Tibial nerve (tissue), 4 donors: ENCODE measurements around the gene CDC42SE1. TPM values are rescaled to one million over a fixed set of nuclear protein-coding genes. Genes with fewer than 3 reads are reported as not detected.
"Not testable (repeated sequence)": the region's sequence is repeated elsewhere in the genome, so short reads cannot be mapped to it uniquely, and the experiment has no call there.

ENCODE experiments used
- DNase-seq, 2 donors: peaks; one replicate each; pipeline ENCODE4 v3.0.0-alpha.2; 2019; ENCODE audit warnings: low spot score in 2 of 2
- H3K27ac ChIP-seq, 4 donors: fragments of 200-600 bp; sonication (generic) in 3 of 4; one replicate each; pipeline ENCODE4 v1.5.1; 2017 to 2019; ENCODE audit warnings: mild to moderate bottlenecking in 1 of 4
- H3K27me3 ChIP-seq, 2 donors: fragments of 200-600 bp; sonication (generic) in 1 of 2; one replicate each; pipeline versions ENCODE4 v1.5.1 to v1.6.0; 2017 to 2019
- H3K36me3 ChIP-seq, 3 donors: fragments of 200-600 bp; sonication (generic); one replicate each; pipeline ENCODE4 v1.5.1; 2018 to 2019
- H3K4me1 ChIP-seq, 4 donors: fragments of 200-600 bp; sonication (generic) in 3 of 4; one replicate each; pipeline ENCODE4 v1.5.1; 2017 to 2019
- H3K4me3 ChIP-seq, 4 donors: fragments of 200-600 bp; sonication (generic) in 3 of 4; one replicate each; pipeline ENCODE4 v1.5.1; 2017 to 2019; ENCODE audit warnings: mild to moderate bottlenecking in 1 of 4, moderate library complexity in 1 of 4
- H3K9me3 ChIP-seq, 4 donors: fragments of 200-600 bp; sonication (generic) in 3 of 4; one replicate each; pipeline ENCODE4 v1.5.1; 2017 to 2019
- EP300 ChIP-seq, 2 donors: sonication (generic); formaldehyde crosslinking; IDR thresholded peaks; one replicate each; pipeline ENCODE4 v1.6.1; 2017; ENCODE audit warnings: antibody characterized with exemption in 2 of 2, mild to moderate bottlenecking in 1 of 2
- POLR2A ChIP-seq, 2 donors: fragments of 450-650 bp; IDR thresholded peaks; one replicate each; pipeline ENCODE4 v1.6.1; 2017; ENCODE audit warnings: antibody characterized with exemption in 2 of 2, mild to moderate bottlenecking in 2 of 2, moderate library complexity in 2 of 2
- WGBS, 2 donors: methylation state at CpG; one replicate each; pipeline ENCODE4 v1.1.5; 2018; 5-methylcytosine and 5-hydroxymethylcytosine counted together
- total RNA-seq, 4 donors: library from RNA; depleted of rRNA; stranded (reverse); fragments of >200 nt; gene quantifications; one replicate each; pipeline ENCODE4 v1.1.0, GENCODE V29; 2016
- TF ChIP-seq, protein P1 (sequence below), 5 experiments: fragments of 200-600 bp in 3 of 5; fragments of 450-650 bp in 2 of 5; sonication (generic) in 3 of 5; IDR thresholded peaks; one replicate each; pipeline ENCODE4 v1.5.1; 2016 to 2019; ENCODE audit warnings: antibody characterized with exemption in 5 of 5, mild to moderate bottlenecking in 3 of 5, moderate library complexity in 2 of 5

Gene CDC42SE1
- total RNA-seq = 10 to 100 TPM; 72.4 to 87.4 (median 80.8) TPM

DNA sequence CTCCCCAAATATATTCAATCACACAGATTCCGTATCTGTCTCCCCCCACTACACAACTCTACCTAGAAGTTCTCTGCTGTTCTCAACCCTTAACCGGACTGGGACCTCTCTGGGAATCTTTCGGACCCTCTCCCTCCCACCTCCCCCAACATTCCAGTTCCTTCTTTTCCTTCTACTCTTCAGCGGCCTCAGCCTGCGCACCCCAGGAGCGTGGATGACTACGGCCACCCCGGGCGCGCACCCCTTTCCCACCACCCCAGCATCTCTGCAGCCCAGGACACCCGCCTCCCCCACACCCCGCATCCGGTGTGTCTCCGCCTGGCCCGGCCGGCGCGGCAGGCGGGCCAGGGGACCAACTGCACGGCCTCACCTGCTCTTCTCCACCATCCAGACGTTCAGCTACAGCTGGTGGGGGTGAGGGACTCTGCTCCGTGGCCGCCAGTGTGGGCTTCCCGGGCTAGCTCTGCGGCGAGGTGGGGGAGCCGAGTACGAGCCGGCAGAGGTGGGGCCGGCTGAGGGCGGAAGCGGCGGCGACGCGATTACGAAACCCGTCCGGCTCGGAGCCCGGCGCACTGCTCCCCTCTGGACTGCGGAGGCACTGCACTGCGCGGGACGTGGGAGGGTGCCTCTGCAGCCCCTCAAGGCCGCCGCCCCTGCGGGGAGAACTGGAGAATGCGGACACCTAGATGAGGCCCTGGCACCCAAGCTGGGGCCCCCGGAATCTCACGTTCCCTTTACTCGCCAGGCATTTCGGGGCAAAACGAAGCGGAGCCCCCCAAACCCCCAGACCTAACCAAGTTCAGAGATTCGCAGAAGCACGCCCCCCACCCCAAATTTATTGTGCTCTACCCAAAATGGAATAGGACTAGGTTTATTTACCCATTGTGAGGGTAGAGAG, at the start of gene CDC42SE1:
Gene CDC42SE1 (minus strand): TSS at position 514 of the 898 bp plus-strand sequence. CDS start 3,892 bp downstream, outside the sequence.
- H3K4me1 ChIP-seq = peaks cover 0 to 44% (median 24%) of the 10 kb centered on the region in 4 donors
- no peaks in the 10 kb centered on the region for H3K9me3 ChIP-seq
- peak; percentile 52 for DNase-seq
- WGBS, 2 donors = 0 to 1% methylated on average over 23 to 55 of the region's 58 CpGs
- H3K4me3 ChIP-seq = peak within 1 kb of the TSS; percentile 62 to 96 (median 87)
- no peaks in the 10 kb centered on the region for H3K27me3 ChIP-seq
- peaks cover 0 to 24% (median 7%) of the 10 kb centered on the region in 3 donors for H3K36me3 ChIP-seq
- TF ChIP-seq, protein P1, sequence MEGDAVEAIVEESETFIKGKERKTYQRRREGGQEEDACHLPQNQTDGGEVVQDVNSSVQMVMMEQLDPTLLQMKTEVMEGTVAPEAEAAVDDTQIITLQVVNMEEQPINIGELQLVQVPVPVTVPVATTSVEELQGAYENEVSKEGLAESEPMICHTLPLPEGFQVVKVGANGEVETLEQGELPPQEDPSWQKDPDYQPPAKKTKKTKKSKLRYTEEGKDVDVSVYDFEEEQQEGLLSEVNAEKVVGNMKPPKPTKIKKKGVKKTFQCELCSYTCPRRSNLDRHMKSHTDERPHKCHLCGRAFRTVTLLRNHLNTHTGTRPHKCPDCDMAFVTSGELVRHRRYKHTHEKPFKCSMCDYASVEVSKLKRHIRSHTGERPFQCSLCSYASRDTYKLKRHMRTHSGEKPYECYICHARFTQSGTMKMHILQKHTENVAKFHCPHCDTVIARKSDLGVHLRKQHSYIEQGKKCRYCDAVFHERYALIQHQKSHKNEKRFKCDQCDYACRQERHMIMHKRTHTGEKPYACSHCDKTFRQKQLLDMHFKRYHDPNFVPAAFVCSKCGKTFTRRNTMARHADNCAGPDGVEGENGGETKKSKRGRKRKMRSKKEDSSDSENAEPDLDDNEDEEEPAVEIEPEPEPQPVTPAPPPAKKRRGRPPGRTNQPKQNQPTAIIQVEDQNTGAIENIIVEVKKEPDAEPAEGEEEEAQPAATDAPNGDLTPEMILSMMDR (IDR thresholded peaks at IDR 0.05) = peak; percentile 78 to 98 (median 92)
- TF ChIP-seq POLR2A (IDR thresholded peaks at IDR 0.05) (peak; percentile 90 to 92), EP300 (IDR thresholded peaks at IDR 0.05) (peak in 1 of 2 donors; percentile 98)
- H3K27ac ChIP-seq = peak within 1 kb of the TSS; percentile 84 to 98 (median 97)

DNA sequence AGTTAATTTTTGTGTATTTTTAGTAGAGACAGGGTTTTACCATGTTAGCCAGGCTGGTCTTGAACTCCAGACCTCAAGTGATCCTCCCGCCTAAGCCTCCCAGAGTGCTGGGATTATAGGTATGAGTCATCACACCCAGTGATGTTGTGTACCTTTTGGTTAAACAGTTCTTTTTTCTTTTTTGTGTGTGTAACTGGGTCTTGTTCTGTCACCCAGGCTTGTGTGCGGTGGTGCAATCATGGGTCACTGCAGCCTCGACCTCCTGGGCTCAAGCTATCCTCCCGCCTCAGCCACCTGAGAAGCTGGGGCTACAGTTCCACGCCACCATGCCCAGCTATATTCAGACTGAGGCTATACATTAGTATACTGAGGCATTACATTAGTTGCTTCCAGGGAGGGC, 48.9 kb upstream of the CDC42SE1 start:
- 93 to 94% methylated on average over 5 of the region's 5 CpGs for WGBS, 2 donors

DNA sequence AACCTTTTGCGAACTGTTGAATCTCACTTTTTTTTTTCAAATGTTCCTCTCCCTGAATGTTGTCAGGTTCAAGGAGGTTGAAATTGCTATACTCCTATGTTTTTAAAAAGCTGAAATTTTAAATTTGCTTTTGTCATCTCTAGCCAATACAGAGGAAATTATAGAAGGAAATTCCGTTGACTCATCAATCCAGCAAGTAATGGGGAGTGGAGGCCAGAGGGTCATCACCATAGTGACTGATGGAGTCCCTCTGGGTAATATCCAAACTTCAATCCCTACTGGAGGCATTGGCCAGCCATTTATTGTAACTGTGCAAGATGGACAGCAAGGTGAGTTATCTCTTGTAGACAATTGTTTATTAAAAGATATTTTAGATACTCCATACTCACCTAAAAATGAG, 47.5 kb upstream of the CDC42SE1 start:
- Histone ChIP-seq H3K36me3 (peaks cover 0 to 69% (median 4%) of the 10 kb centered on the region in 3 donors), H3K9me3 (no peaks in the 10 kb centered on the region), H3K4me3 (no peak overlapping the region), H3K4me1 (no peaks in the 10 kb centered on the region), H3K27me3 (no peaks in the 10 kb centered on the region), H3K27ac (no peak overlapping the region)
- DNase-seq = no peak
- TF ChIP-seq POLR2A (IDR thresholded peaks at IDR 0.05) (no peak), EP300 (IDR thresholded peaks at IDR 0.05) (no peak)
- TF ChIP-seq, protein P1 (IDR thresholded peaks at IDR 0.05) = no peak
- WGBS, 2 donors = 51 to 52% methylated on average over 2 of the region's 2 CpGs

More for the DNA sequence above, 48.9 kb upstream of the CDC42SE1 start:
- no peaks in the 10 kb centered on the region for H3K9me3 ChIP-seq
- H3K27me3 ChIP-seq = no peaks in the 10 kb centered on the region
- no peaks in the 10 kb centered on the region for H3K4me1 ChIP-seq
- H3K27ac ChIP-seq = no peak overlapping the region
- TF ChIP-seq EP300 (IDR thresholded peaks at IDR 0.05) = no peak
- TF ChIP-seq, protein P1 (IDR thresholded peaks at IDR 0.05) = no peak
- no peak for TF ChIP-seq POLR2A (IDR thresholded peaks at IDR 0.05)
- H3K4me3 ChIP-seq = no peak overlapping the region
- peaks cover 0 to 66% (median 4%) of the 10 kb centered on the region in 3 donors for H3K36me3 ChIP-seq
- no peak for DNase-seq

DNA sequence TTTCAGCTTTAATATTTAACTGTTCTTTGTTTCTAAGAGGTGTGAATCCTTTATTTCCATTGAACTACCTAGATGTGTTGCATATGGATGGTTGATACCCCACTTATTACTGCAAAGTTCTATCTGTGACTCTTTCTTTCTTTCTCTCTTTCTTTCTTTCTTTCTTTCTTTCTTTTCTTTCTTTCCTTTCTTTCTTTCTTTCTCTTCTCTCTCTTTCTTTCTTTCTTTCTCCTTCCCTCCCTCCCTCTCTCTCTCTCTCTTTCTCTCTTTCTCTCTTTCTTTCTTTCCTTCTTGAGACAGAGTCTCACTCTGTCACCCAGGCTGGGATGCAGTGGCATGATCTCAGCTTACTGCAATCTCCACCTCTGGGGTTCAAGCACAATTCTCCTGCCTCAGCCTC, 45.2 kb upstream of the CDC42SE1 start:
- Histone ChIP-seq H3K36me3 (peaks cover 0 to 71% (median 0%) of the 10 kb centered on the region in 3 donors), H3K9me3 (no peaks in the 10 kb centered on the region), H3K27ac (no peak overlapping the region), H3K27me3 (no peaks in the 10 kb centered on the region), H3K4me1 (no peaks in the 10 kb centered on the region), H3K4me3 (no peak overlapping the region)
- TF ChIP-seq POLR2A (IDR thresholded peaks at IDR 0.05) = no peak
- TF ChIP-seq, protein P1 (IDR thresholded peaks at IDR 0.05) = no peak
- no peak for TF ChIP-seq EP300 (IDR thresholded peaks at IDR 0.05)
- no peak for DNase-seq

GRCh38 chr1:151098126-151098525, 38.7 kb upstream of the CDC42SE1 start:
- Histone ChIP-seq H3K27ac (no peak overlapping the region), H3K36me3 (peaks cover 0 to 67% (median 0%) of the 10 kb centered on the region in 3 donors), H3K4me1 (no peaks in the 10 kb centered on the region), H3K9me3 (no peaks in the 10 kb centered on the region), H3K27me3 (no peaks in the 10 kb centered on the region), H3K4me3 (no peak overlapping the region)
- WGBS, 2 donors = 81 to 93% methylated on average over 1 of the region's 1 CpG
- TF ChIP-seq POLR2A (IDR thresholded peaks at IDR 0.05) (no peak), EP300 (IDR thresholded peaks at IDR 0.05) (no peak)
- TF ChIP-seq, protein P1 (IDR thresholded peaks at IDR 0.05) = no peak
- DNase-seq = no peak

- H3K36me3 ChIP-seq = peaks cover 0 to 65% (median 0%) of the 10 kb centered on the region in 3 donors
- H3K27me3 ChIP-seq, H3K9me3 ChIP-seq, H3K4me1 ChIP-seq, H3K27ac ChIP-seq, H3K4me3 ChIP-seq, DNase-seq: not testable (repeated sequence)
- WGBS, 2 donors = 87 to 88% methylated on average over 6 of the region's 6 CpGs
Measured at GRCh38 chr1:151097426-151097825, 38.0 kb upstream of the CDC42SE1 start.
